ENCODE data around the gene CD59.
"Not testable (repeated sequence)": the region's sequence is repeated elsewhere in the genome, so short reads cannot be mapped to it uniquely, and the experiment has no call there.

The CD59 gene

GRCh38 chr11:33735271-33736147 is 714 bp downstream of the CD59 start:
- H3K4me3 ChIP-seq (ENCODE audit: low read depth, low read length), result peak overlapping the region; percentile 73
- no peak for DNase-seq (ENCODE audit: low read depth)
- TF ChIP-seq CTCF (IDR thresholded peaks at IDR 0.05; ENCODE audit: low read depth, low read length, missing control alignments), result no peak
- in situ Hi-C loops (cut with HindIII; ENCODE audit: low sequenced_read_pairs), result no loop called here

- in situ Hi-C loops (cut with HindIII; ENCODE audit: low sequenced_read_pairs), result no loop called here
- DNase-seq (ENCODE audit: low read depth), result peak; percentile 71
- TF ChIP-seq CTCF (IDR thresholded peaks at IDR 0.05; ENCODE audit: low read depth, low read length, missing control alignments), result no peak
- H3K4me3 ChIP-seq (ENCODE audit: low read depth, low read length), result peak overlapping the region; percentile 73
Measured at GRCh38 chr11:33734441-33735270, 1.6 kb downstream of the CD59 start.

- in situ Hi-C loops (cut with HindIII; ENCODE audit: low sequenced_read_pairs), result no loop called here
- DNase-seq (ENCODE audit: low read depth), result no peak
- H3K4me3 ChIP-seq (ENCODE audit: low read depth, low read length), result peak overlapping the region; percentile 73
- TF ChIP-seq CTCF (IDR thresholded peaks at IDR 0.05; ENCODE audit: low read depth, low read length, missing control alignments), result no peak
Measured at GRCh38 chr11:33733980-33734379, 2.2 kb downstream of the CD59 start.

GRCh38 chr11:33731723-33732531 is 4.3 kb downstream of the CD59 start:
- H3K4me3 ChIP-seq (ENCODE audit: low read depth, low read length), result no peak overlapping the region
- in situ Hi-C loops (cut with HindIII; ENCODE audit: low sequenced_read_pairs), result no loop called here
- DNase-seq (ENCODE audit: low read depth), result peak; percentile 56
- TF ChIP-seq CTCF (IDR thresholded peaks at IDR 0.05; ENCODE audit: low read depth, low read length, missing control alignments), result no peak

- no peak for TF ChIP-seq CTCF (IDR thresholded peaks at IDR 0.05; ENCODE audit: low read depth, low read length, missing control alignments)
- H3K4me3 ChIP-seq (ENCODE audit: low read depth, low read length), result no peak overlapping the region
- DNase-seq (ENCODE audit: low read depth), result no peak
- in situ Hi-C loops (cut with HindIII; ENCODE audit: low sequenced_read_pairs), result no loop called here
Measured at GRCh38 chr11:33730716-33731115, 5.5 kb downstream of the CD59 start.

- DNase-seq (ENCODE audit: low read depth); in situ Hi-C loops (cut with HindIII; ENCODE audit: low sequenced_read_pairs); H3K4me3 ChIP-seq (ENCODE audit: low read depth, low read length): not testable (repeated sequence)
Measured at GRCh38 chr11:33729072-33729664, 7.1 kb downstream of the CD59 start.

- H3K4me3 ChIP-seq (ENCODE audit: low read depth, low read length); DNase-seq (ENCODE audit: low read depth); in situ Hi-C loops (cut with HindIII; ENCODE audit: low sequenced_read_pairs): not testable (repeated sequence)
Measured at GRCh38 chr11:33727539-33727938, 8.7 kb downstream of the CD59 start.
